Keratinocyte (primary cell): ENCODE data around the gene CRTC1. TPM values are rescaled to one million over a fixed set of nuclear protein-coding genes. Genes with fewer than 3 reads are reported as not detected.

ENCODE experiments used
- DNase-seq: peaks from one replicate; pipeline ENCODE4 v3.0.0-alpha.2; 2011; ENCODE audit warnings: low read depth, missing footprints, low spot score
- FAIRE-seq: peaks from 2 replicates; lab custom pipeline; 2011; peaks lifted over from hg19 to GRCh38; lab: Jason Lieb, UNC
- H2AFZ ChIP-seq: 2 replicates; pipeline ENCODE4 v1.6.0; 2012; ENCODE audit warnings: low read length, control low read depth, inconsistent platforms; ENCODE audit not compliant: control insufficient read depth
- H3K27ac ChIP-seq: 2 replicates; pipeline ENCODE4 v1.5.1; 2011; ENCODE audit warnings: low read length; ENCODE audit not compliant: control insufficient read depth, insufficient read depth
- H3K27me3 ChIP-seq: 3 replicates; pipeline ENCODE4 v1.6.0; 2011; ENCODE audit warnings: low read length; ENCODE audit not compliant: control insufficient read depth, insufficient read depth; ENCODE audit errors: extremely low read depth
- H3K36me3 ChIP-seq, 2 experiments: 2 replicates in 1 of 2; 3 replicates in 1 of 2; pipeline ENCODE4 v1.5.1; 2011; ENCODE audit warnings: low read length in 2 of 2, mild to moderate bottlenecking in 1 of 2; ENCODE audit not compliant: control insufficient read depth in 2 of 2, insufficient read depth in 2 of 2; ENCODE audit errors: extremely low read depth in 1 of 2
- H3K4me1 ChIP-seq: 3 replicates; pipeline ENCODE4 v1.5.1; 2011; ENCODE audit warnings: low read length; ENCODE audit not compliant: control insufficient read depth, insufficient read depth; ENCODE audit errors: extremely low read depth
- H3K4me2 ChIP-seq: 3 replicates; pipeline ENCODE4 v1.6.0; 2011; ENCODE audit warnings: low read depth, low read length; ENCODE audit not compliant: control insufficient read depth, insufficient read depth; ENCODE audit errors: extremely low read depth
- H3K4me3 ChIP-seq, 3 experiments: fragments of 200-600 bp in 1 of 3; sonication (generic) in 1 of 3; 2 replicates in 2 of 3; 3 replicates in 1 of 3; pipeline ENCODE4 v1.5.1; 2011 to 2016; ENCODE audit warnings: low read length in 3 of 3, mild to moderate bottlenecking in 3 of 3, control low read depth in 2 of 3, inconsistent platforms in 1 of 3, low read depth in 1 of 3, mixed read lengths in 1 of 3, mixed run types in 1 of 3, moderate library complexity in 1 of 3; ENCODE audit not compliant: control insufficient read depth in 2 of 3, insufficient read depth in 2 of 3; ENCODE audit errors: extremely low read depth in 1 of 3
- H3K79me2 ChIP-seq: 2 replicates; pipeline ENCODE4 v1.6.0; 2012; ENCODE audit warnings: low read length; ENCODE audit not compliant: control insufficient read depth, insufficient read depth
- H3K9ac ChIP-seq: 3 replicates; pipeline ENCODE4 v1.6.0; 2011; ENCODE audit warnings: low read length; ENCODE audit not compliant: control insufficient read depth, insufficient read depth; ENCODE audit errors: extremely low read depth
- H3K9me1 ChIP-seq: 3 replicates; pipeline ENCODE4 v1.6.0; 2011; ENCODE audit warnings: low read length; ENCODE audit not compliant: control insufficient read depth, insufficient read depth; ENCODE audit errors: extremely low read depth
- H3K9me3 ChIP-seq: 2 replicates; pipeline ENCODE4 v1.5.1; 2012; ENCODE audit warnings: low read depth, low read length; ENCODE audit not compliant: control insufficient read depth
- H4K20me1 ChIP-seq: 3 replicates; pipeline ENCODE4 v1.6.0; 2011; ENCODE audit warnings: low read length; ENCODE audit not compliant: control insufficient read depth, insufficient read depth; ENCODE audit errors: extremely low read depth
- EZH2 ChIP-seq: IDR thresholded peaks from one replicate; pipeline ENCODE4 v1.6.1; 2012; ENCODE audit warnings: inconsistent platforms, mild to moderate bottlenecking, low read length, moderate library complexity
- dilution Hi-C: fragments of 300-500 bp; cut with MboI; formaldehyde crosslinking; loops from one replicate; pipeline ENCODE4 v1.7.0; 2020; ENCODE audit warnings: low sequenced_read_pairs; ENCODE audit not compliant: extremely low pct_ligation_motif_present
- polyA plus RNA-seq, 5 experiments: library from polyadenylated mRNA; depleted of rRNA in 3 of 5; stranded (reverse) in 3 of 5; stranded (forward) in 1 of 5; unstranded in 1 of 5; fragments of >200 nt; gene quantifications; 1 replicate in 1 of 5; 2 replicates in 3 of 5; 3 replicates in 1 of 5; pipeline versions ENCODE4 v1.2.1 to v1.2.3, GENCODE V29; 2011 to 2012; ENCODE audit warnings: missing spikeins in 2 of 5, low read depth in 1 of 5, low replicate concordance in 1 of 5
- TF ChIP-seq, protein P1 (sequence below), 3 experiments: IDR thresholded peaks in 1 of 3; conservative IDR thresholded peaks in 1 of 3; optimal IDR thresholded peaks in 1 of 3; 2 replicates in 2 of 3; 3 replicates in 1 of 3; pipeline versions ENCODE3 to v1.5.1; 2011; ENCODE audit warnings: low read length in 3 of 3, mild to moderate bottlenecking in 3 of 3, moderate library complexity in 2 of 3, control low read depth in 1 of 3, inconsistent platforms in 1 of 3; ENCODE audit not compliant: insufficient read depth in 2 of 3; ENCODE audit errors: extremely low read depth in 1 of 3

The CRTC1 gene
- polyA plus RNA-seq, 1 donor (not counting 4 experiments of a cell fraction or from before 2014, with no cell fraction given), result 0.54 TPM

GRCh38 chr19:18742324-18742723, 58.8 kb downstream of the CRTC1 start:
- Histone ChIP-seq H3K4me3 (no peak overlapping the region), H3K27me3 (no peaks in the 10 kb centered on the region), H3K9me1 (no peaks in the 10 kb centered on the region), H3K27ac (no peak overlapping the region), H3K9ac (no peak overlapping the region), H4K20me1 (no peaks in the 10 kb centered on the region), H3K36me3 (no peaks in the 10 kb centered on the region), H2AFZ (no peak overlapping the region), H3K79me2 (no peaks in the 10 kb centered on the region), H3K4me2 (no peak overlapping the region), H3K4me1 (no peaks in the 10 kb centered on the region), H3K9me3 (no peaks in the 10 kb centered on the region)
- dilution Hi-C loops, result no loop called here
- no peak for DNase-seq
- TF ChIP-seq EZH2, result no peak
- TF ChIP-seq, protein P1, sequence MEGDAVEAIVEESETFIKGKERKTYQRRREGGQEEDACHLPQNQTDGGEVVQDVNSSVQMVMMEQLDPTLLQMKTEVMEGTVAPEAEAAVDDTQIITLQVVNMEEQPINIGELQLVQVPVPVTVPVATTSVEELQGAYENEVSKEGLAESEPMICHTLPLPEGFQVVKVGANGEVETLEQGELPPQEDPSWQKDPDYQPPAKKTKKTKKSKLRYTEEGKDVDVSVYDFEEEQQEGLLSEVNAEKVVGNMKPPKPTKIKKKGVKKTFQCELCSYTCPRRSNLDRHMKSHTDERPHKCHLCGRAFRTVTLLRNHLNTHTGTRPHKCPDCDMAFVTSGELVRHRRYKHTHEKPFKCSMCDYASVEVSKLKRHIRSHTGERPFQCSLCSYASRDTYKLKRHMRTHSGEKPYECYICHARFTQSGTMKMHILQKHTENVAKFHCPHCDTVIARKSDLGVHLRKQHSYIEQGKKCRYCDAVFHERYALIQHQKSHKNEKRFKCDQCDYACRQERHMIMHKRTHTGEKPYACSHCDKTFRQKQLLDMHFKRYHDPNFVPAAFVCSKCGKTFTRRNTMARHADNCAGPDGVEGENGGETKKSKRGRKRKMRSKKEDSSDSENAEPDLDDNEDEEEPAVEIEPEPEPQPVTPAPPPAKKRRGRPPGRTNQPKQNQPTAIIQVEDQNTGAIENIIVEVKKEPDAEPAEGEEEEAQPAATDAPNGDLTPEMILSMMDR (optimal IDR thresholded peaks at IDR 0.05 in 1 of 3, IDR thresholded peaks at IDR 0.05 in 1 of 3, conservative IDR thresholded peaks at IDR 0.05 in 1 of 3; ENCODE audit: extremely low read depth in 1 of 3, insufficient read depth in 2 of 3, low read length in 3 of 3), result no peak
- FAIRE-seq, result no peak

- no peak for TF ChIP-seq EZH2
- TF ChIP-seq, protein P1 (optimal IDR thresholded peaks at IDR 0.05 in 1 of 3, IDR thresholded peaks at IDR 0.05 in 1 of 3, conservative IDR thresholded peaks at IDR 0.05 in 1 of 3; ENCODE audit: extremely low read depth in 1 of 3, insufficient read depth in 2 of 3, low read length in 3 of 3), result no peak
- no peak overlapping the region for H2AFZ ChIP-seq
- no peaks in the 10 kb centered on the region for H3K27me3 ChIP-seq
- H3K4me1 ChIP-seq, result no peaks in the 10 kb centered on the region
- DNase-seq, result no peak
- no peak overlapping the region for H3K27ac ChIP-seq
- H4K20me1 ChIP-seq, result no peaks in the 10 kb centered on the region
- no peaks in the 10 kb centered on the region for H3K9me3 ChIP-seq
- no peak for FAIRE-seq
- H3K9ac ChIP-seq, result no peak overlapping the region
- H3K9me1 ChIP-seq, result no peaks in the 10 kb centered on the region
- H3K4me3 ChIP-seq, result no peak overlapping the region
- H3K4me2 ChIP-seq, result no peak overlapping the region
- no peaks in the 10 kb centered on the region for H3K79me2 ChIP-seq
- H3K36me3 ChIP-seq, result no peaks in the 10 kb centered on the region
- dilution Hi-C loops, result no loop called here
Observed at GRCh38 chr19:18742838-18743783, 59.6 kb downstream of the CRTC1 start.
